H1 (cell line): ENCODE data around the gene OSM.

ENCODE experiments used
- CHD2 ChIP-seq: IDR thresholded peaks from 2 replicates; pipeline ENCODE4 v1.6.1; 2012; ENCODE audit warnings: low read length, improper control_type of control experiment
- HDAC2 ChIP-seq, 2 experiments: fragments of 300-600 bp in 1 of 2; sonication (generic) in 1 of 2; IDR thresholded peaks; 2 replicates each; pipeline ENCODE4 v1.6.1; 2011 to 2012; ENCODE audit warnings: low read depth in 2 of 2, low read length in 2 of 2, mild to moderate bottlenecking in 2 of 2, moderate library complexity in 2 of 2, borderline replicate concordance in 1 of 2, inconsistent platforms in 1 of 2
- JUN ChIP-seq: IDR thresholded peaks from 2 replicates; pipeline ENCODE4 v1.6.1; 2011; ENCODE audit warnings: low read depth, mild to moderate bottlenecking, improper control_type of control experiment, low read length
- PHF8 ChIP-seq: fragments of 200-600 bp; sonication (generic); conservative IDR thresholded peaks from 2 replicates; pipeline ENCODE4 v1.7.1; 2012; ENCODE audit warnings: low read depth, mild to moderate bottlenecking, inconsistent platforms, low read length, moderate library complexity
- POLR2A ChIP-seq, 2 experiments: IDR thresholded peaks; 1 replicate in 1 of 2; 2 replicates in 1 of 2; pipeline ENCODE4 v1.6.1; 2011; ENCODE audit warnings: low read depth in 2 of 2, low read length in 2 of 2, mild to moderate bottlenecking in 2 of 2; ENCODE audit errors: control extremely low read depth in 1 of 2
- POLR2AphosphoS5 ChIP-seq: IDR thresholded peaks from 2 replicates; pipeline ENCODE4 v1.6.1; 2011; ENCODE audit warnings: low read depth, low read length
- RXRA ChIP-seq: IDR thresholded peaks from 2 replicates; pipeline ENCODE4 v1.6.1; 2011; ENCODE audit warnings: low read depth, mild to moderate bottlenecking, low read length, moderate library complexity; ENCODE audit not compliant: insufficient read depth
- SIN3A ChIP-seq, 2 experiments: IDR thresholded peaks in 1 of 2; conservative IDR thresholded peaks in 1 of 2; 2 replicates each; pipeline ENCODE4 v1.6.1; 2011 to 2012; ENCODE audit warnings: low read length in 2 of 2, improper control_type of control experiment in 1 of 2, low read depth in 1 of 2, mild to moderate bottlenecking in 1 of 2
- SRF ChIP-seq: IDR thresholded peaks from 2 replicates; pipeline ENCODE4 v1.6.1; 2011; ENCODE audit warnings: mild to moderate bottlenecking, low read depth, low read length, moderate library complexity
- TCF12 ChIP-seq: IDR thresholded peaks from 2 replicates; pipeline ENCODE4 v1.6.1; 2011; ENCODE audit warnings: low read depth, mild to moderate bottlenecking, low read length
- TF ChIP-seq, protein P1 (sequence below): fragments of 300-600 bp; sonication (generic); IDR thresholded peaks from 2 replicates; pipeline ENCODE4 v1.7.1; 2012; ENCODE audit warnings: low read length, moderate library complexity, mild to moderate bottlenecking, inconsistent platforms; ENCODE audit not compliant: insufficient replicate concordance
- TF ChIP-seq, protein P2 (sequence below), 3 experiments: IDR thresholded peaks; 1 replicate in 2 of 3; 2 replicates in 1 of 3; pipeline versions ENCODE4 v1.5.1 to v1.6.1; 2011; ENCODE audit warnings: low read length in 3 of 3, mild to moderate bottlenecking in 3 of 3, inconsistent platforms in 2 of 3, low read depth in 1 of 3, moderate library complexity in 1 of 3; ENCODE audit not compliant: insufficient read depth in 1 of 3; ENCODE audit errors: control extremely low read depth in 1 of 3

DNA sequence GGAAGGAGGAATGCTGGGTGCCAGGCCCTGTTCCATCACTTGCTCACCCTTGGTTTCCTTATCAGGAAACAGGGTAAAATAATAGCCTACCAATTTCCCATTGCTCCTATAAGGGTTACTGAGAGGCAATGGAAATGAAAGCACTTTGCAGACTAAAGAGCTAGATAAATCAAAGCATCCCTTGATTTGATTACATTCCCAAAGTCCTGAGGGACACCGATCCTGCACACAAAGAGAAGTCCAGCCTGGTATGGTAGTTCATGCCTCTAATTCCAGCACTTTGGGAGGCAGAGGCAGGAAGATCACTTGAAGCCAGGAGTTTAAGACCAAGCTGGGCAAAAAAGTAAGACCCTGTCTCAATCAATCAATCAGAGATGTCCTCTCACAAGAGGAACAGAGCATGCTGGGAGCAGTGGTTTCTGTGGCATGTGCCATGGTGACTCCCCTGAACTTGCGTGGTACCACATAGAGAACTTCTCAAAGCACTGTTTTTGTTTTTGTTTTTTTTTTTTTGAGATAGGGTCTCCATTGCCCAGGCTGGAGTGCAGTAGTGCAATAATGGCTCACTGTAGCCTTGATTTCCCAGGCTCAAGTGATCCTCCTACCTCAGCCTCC is 49.4 kb upstream of the OSM start:
- TF ChIP-seq TCF12, result no peak
- TF ChIP-seq, protein P1, sequence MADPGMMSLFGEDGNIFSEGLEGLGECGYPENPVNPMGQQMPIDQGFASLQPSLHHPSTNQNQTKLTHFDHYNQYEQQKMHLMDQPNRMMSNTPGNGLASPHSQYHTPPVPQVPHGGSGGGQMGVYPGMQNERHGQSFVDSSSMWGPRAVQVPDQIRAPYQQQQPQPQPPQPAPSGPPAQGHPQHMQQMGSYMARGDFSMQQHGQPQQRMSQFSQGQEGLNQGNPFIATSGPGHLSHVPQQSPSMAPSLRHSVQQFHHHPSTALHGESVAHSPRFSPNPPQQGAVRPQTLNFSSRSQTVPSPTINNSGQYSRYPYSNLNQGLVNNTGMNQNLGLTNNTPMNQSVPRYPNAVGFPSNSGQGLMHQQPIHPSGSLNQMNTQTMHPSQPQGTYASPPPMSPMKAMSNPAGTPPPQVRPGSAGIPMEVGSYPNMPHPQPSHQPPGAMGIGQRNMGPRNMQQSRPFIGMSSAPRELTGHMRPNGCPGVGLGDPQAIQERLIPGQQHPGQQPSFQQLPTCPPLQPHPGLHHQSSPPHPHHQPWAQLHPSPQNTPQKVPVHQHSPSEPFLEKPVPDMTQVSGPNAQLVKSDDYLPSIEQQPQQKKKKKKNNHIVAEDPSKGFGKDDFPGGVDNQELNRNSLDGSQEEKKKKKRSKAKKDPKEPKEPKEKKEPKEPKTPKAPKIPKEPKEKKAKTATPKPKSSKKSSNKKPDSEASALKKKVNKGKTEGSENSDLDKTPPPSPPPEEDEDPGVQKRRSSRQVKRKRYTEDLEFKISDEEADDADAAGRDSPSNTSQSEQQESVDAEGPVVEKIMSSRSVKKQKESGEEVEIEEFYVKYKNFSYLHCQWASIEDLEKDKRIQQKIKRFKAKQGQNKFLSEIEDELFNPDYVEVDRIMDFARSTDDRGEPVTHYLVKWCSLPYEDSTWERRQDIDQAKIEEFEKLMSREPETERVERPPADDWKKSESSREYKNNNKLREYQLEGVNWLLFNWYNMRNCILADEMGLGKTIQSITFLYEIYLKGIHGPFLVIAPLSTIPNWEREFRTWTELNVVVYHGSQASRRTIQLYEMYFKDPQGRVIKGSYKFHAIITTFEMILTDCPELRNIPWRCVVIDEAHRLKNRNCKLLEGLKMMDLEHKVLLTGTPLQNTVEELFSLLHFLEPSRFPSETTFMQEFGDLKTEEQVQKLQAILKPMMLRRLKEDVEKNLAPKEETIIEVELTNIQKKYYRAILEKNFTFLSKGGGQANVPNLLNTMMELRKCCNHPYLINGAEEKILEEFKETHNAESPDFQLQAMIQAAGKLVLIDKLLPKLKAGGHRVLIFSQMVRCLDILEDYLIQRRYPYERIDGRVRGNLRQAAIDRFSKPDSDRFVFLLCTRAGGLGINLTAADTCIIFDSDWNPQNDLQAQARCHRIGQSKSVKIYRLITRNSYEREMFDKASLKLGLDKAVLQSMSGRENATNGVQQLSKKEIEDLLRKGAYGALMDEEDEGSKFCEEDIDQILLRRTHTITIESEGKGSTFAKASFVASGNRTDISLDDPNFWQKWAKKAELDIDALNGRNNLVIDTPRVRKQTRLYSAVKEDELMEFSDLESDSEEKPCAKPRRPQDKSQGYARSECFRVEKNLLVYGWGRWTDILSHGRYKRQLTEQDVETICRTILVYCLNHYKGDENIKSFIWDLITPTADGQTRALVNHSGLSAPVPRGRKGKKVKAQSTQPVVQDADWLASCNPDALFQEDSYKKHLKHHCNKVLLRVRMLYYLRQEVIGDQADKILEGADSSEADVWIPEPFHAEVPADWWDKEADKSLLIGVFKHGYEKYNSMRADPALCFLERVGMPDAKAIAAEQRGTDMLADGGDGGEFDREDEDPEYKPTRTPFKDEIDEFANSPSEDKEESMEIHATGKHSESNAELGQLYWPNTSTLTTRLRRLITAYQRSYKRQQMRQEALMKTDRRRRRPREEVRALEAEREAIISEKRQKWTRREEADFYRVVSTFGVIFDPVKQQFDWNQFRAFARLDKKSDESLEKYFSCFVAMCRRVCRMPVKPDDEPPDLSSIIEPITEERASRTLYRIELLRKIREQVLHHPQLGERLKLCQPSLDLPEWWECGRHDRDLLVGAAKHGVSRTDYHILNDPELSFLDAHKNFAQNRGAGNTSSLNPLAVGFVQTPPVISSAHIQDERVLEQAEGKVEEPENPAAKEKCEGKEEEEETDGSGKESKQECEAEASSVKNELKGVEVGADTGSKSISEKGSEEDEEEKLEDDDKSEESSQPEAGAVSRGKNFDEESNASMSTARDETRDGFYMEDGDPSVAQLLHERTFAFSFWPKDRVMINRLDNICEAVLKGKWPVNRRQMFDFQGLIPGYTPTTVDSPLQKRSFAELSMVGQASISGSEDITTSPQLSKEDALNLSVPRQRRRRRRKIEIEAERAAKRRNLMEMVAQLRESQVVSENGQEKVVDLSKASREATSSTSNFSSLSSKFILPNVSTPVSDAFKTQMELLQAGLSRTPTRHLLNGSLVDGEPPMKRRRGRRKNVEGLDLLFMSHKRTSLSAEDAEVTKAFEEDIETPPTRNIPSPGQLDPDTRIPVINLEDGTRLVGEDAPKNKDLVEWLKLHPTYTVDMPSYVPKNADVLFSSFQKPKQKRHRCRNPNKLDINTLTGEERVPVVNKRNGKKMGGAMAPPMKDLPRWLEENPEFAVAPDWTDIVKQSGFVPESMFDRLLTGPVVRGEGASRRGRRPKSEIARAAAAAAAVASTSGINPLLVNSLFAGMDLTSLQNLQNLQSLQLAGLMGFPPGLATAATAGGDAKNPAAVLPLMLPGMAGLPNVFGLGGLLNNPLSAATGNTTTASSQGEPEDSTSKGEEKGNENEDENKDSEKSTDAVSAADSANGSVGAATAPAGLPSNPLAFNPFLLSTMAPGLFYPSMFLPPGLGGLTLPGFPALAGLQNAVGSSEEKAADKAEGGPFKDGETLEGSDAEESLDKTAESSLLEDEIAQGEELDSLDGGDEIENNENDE, result no peak
- TF ChIP-seq, protein P2, sequence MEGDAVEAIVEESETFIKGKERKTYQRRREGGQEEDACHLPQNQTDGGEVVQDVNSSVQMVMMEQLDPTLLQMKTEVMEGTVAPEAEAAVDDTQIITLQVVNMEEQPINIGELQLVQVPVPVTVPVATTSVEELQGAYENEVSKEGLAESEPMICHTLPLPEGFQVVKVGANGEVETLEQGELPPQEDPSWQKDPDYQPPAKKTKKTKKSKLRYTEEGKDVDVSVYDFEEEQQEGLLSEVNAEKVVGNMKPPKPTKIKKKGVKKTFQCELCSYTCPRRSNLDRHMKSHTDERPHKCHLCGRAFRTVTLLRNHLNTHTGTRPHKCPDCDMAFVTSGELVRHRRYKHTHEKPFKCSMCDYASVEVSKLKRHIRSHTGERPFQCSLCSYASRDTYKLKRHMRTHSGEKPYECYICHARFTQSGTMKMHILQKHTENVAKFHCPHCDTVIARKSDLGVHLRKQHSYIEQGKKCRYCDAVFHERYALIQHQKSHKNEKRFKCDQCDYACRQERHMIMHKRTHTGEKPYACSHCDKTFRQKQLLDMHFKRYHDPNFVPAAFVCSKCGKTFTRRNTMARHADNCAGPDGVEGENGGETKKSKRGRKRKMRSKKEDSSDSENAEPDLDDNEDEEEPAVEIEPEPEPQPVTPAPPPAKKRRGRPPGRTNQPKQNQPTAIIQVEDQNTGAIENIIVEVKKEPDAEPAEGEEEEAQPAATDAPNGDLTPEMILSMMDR (IDR thresholded peaks at IDR 0.05; ENCODE audit: control extremely low read depth in 1 of 3, insufficient read depth in 1 of 3, low read depth in 1 of 3, low read length in 3 of 3), result no peak
- no peak for TF ChIP-seq POLR2AphosphoS5
- TF ChIP-seq JUN, result no peak
- TF ChIP-seq PHF8, result no peak
- no peak for TF ChIP-seq HDAC2 (IDR thresholded peaks at IDR 0.05; ENCODE audit: borderline replicate concordance in 1 of 2, low read depth in 2 of 2, low read length in 2 of 2)
- TF ChIP-seq CHD2, result no peak
- no peak for TF ChIP-seq SRF
- no peak for TF ChIP-seq SIN3A (conservative IDR thresholded peaks at IDR 0.05 in 1 of 2, IDR thresholded peaks at IDR 0.05 in 1 of 2; ENCODE audit: low read depth in 1 of 2, low read length in 2 of 2)
- no peak for TF ChIP-seq RXRA
- TF ChIP-seq POLR2A (IDR thresholded peaks at IDR 0.05; ENCODE audit: control extremely low read depth in 1 of 2, low read depth in 2 of 2, low read length in 2 of 2), result no peak
